Fibroblast of villous mesenchyme (primary cell): ENCODE measurements around the gene KIAA1217. TPM values are rescaled to one million over a fixed set of nuclear protein-coding genes. Genes with fewer than 3 reads are reported as not detected.

Experiments used
- DNase-seq: peaks from one replicate; pipeline ENCODE4 v3.0.0-alpha.2; 2010; ENCODE audit warnings: low read depth
- H3K4me3 ChIP-seq: 2 replicates; pipeline ENCODE4 v1.5.1; 2011; ENCODE audit warnings: low read depth, mild to moderate bottlenecking, low read length
- CTCF ChIP-seq: IDR thresholded peaks from 2 replicates; pipeline ENCODE4 v1.5.1; 2012; ENCODE audit warnings: low read depth, mild to moderate bottlenecking, low read length; ENCODE audit not compliant: insufficient read depth
- total RNA-seq: library from RNA; depleted of rRNA; stranded (reverse); fragments of >200 nt; gene quantifications from 2 replicates; pipeline ENCODE4 v1.2.3, GENCODE V29; 2012

Gene KIAA1217
- total RNA-seq, 1 donor = 0.86 TPM

GRCh38 chr10:24483701-24484100, 274.8 kb downstream of the KIAA1217 start:
- TF ChIP-seq CTCF = no peak
- no peak for DNase-seq
- H3K4me3 ChIP-seq = no peak overlapping the region

GRCh38 chr10:24484771-24485170, 275.8 kb downstream of the KIAA1217 start:
- no peak overlapping the region for H3K4me3 ChIP-seq
- no peak for DNase-seq
- no peak for TF ChIP-seq CTCF

- no peak for TF ChIP-seq CTCF
- H3K4me3 ChIP-seq = no peak overlapping the region
- no peak for DNase-seq
Measured at GRCh38 chr10:24485304-24485703, 276.4 kb downstream of the KIAA1217 start.

- no peak for TF ChIP-seq CTCF
- no peak for DNase-seq
- no peak overlapping the region for H3K4me3 ChIP-seq
Measured at GRCh38 chr10:24488631-24489030, 279.7 kb downstream of the KIAA1217 start.

GRCh38 chr10:24493165-24493564, 284.2 kb downstream of the KIAA1217 start:
- TF ChIP-seq CTCF = no peak
- no peak for DNase-seq
- no peak overlapping the region for H3K4me3 ChIP-seq

GRCh38 chr10:24494236-24494635, 285.3 kb downstream of the KIAA1217 start:
- no peak overlapping the region for H3K4me3 ChIP-seq
- no peak for DNase-seq
- TF ChIP-seq CTCF = no peak

- no peak for DNase-seq
- no peak overlapping the region for H3K4me3 ChIP-seq
- no peak for TF ChIP-seq CTCF
Measured at GRCh38 chr10:24494777-24495176, 285.8 kb downstream of the KIAA1217 start.
